Thyroid gland (tissue), 4 donors: Measurements from ENCODE around the gene SAMD4A.

Experiments used
- POLR2A ChIP-seq, 2 donors: fragments of 450-650 bp; IDR thresholded peaks; one replicate each; pipeline ENCODE4 v1.6.1; 2017; ENCODE audit warnings: antibody characterized with exemption in 2 of 2, mild to moderate bottlenecking in 2 of 2, moderate library complexity in 1 of 2
- TF ChIP-seq, protein P1 (sequence below), 6 experiments: fragments of 200-600 bp in 3 of 6; fragments of 450-650 bp in 3 of 6; sonication (generic) in 3 of 6; IDR thresholded peaks; one replicate each; pipeline ENCODE4 v1.5.1; 2016 to 2019; ENCODE audit warnings: antibody characterized with exemption in 6 of 6, mild to moderate bottlenecking in 2 of 6, inconsistent platforms in 1 of 6, moderate library complexity in 1 of 6

- TF ChIP-seq, protein P1, sequence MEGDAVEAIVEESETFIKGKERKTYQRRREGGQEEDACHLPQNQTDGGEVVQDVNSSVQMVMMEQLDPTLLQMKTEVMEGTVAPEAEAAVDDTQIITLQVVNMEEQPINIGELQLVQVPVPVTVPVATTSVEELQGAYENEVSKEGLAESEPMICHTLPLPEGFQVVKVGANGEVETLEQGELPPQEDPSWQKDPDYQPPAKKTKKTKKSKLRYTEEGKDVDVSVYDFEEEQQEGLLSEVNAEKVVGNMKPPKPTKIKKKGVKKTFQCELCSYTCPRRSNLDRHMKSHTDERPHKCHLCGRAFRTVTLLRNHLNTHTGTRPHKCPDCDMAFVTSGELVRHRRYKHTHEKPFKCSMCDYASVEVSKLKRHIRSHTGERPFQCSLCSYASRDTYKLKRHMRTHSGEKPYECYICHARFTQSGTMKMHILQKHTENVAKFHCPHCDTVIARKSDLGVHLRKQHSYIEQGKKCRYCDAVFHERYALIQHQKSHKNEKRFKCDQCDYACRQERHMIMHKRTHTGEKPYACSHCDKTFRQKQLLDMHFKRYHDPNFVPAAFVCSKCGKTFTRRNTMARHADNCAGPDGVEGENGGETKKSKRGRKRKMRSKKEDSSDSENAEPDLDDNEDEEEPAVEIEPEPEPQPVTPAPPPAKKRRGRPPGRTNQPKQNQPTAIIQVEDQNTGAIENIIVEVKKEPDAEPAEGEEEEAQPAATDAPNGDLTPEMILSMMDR (IDR thresholded peaks at IDR 0.05), result no peak
- no peak for TF ChIP-seq POLR2A (IDR thresholded peaks at IDR 0.05)
These were observed 194.9 kb downstream of the SAMD4A start for GRCh38 chr14:54761835-54762234.
